ENCODE results near the gene ARMC6.

The ARMC6 gene

DNA sequence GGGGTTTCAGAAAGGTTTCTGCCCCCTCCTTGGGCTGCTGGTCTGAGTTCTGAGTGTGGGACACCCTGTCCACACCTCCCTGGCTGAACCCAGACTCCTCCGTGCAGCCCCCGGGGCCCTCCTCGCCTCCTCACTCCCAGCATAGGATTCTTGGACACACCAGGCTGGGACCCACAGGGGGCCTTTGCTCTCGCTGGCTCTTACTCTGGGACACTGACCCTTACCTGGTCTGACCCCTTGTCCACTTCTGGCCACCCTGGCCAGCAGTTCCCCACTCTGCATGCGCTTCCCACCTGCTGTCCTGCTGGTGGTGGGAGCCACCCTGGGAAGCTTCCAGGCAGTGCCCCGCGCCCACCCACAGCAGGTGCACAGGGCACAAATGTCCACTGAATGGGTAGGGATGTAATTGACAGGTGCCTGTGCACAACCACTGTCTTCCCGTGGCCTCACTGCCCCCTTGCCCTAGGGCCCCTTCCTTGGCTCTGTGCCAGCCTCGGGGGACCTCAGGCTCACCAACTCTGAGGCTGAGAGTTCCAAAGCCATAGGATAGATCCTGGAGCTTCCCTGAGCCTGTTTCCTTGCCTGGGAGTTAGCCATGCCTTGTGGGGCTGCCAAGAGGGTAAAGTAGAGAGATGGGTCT lies 23.4 kb downstream of the ARMC6 start:
- DNase-seq = no peak

DNA sequence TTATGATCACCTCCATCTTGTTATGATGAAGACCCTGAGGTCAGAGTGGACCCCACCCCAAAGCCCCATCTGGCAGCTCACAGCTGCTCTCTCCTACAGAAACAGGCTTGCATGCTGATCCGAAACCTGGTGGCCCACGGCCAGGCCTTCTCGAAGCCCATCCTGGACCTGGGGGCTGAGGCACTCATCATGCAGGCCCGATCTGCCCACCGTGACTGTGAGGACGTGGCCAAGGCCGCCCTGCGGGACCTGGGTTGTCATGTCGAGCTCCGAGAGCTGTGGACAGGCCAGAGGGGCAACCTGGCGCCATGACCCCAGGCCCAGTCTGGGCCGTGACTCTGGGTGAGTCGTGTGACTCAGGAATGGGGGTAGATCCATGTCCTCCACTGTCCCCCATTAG lies 23.9 kb downstream of the ARMC6 start:
- DNase-seq = no peak

DNA sequence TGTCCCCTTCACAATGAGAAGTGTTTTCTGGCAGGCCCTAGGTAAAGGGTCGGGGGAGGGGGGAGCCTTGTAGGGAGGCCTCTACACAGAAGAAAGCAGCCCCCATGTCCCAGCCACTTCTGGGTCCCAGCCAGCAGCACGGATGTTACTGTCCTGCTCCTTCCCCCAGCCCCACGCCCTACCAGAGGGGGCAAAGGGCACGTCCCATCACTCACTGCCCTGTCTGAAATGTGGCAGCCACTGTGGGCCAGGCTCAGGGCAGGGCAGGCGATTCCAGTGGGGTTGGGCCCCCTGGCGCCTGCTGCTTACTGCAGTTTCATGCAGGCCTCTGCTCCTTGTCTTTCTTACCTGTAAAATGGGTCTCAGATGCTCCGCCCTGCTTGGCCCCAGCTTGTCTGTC lies 24.3 kb downstream of the ARMC6 start:
- no peak for DNase-seq

DNA sequence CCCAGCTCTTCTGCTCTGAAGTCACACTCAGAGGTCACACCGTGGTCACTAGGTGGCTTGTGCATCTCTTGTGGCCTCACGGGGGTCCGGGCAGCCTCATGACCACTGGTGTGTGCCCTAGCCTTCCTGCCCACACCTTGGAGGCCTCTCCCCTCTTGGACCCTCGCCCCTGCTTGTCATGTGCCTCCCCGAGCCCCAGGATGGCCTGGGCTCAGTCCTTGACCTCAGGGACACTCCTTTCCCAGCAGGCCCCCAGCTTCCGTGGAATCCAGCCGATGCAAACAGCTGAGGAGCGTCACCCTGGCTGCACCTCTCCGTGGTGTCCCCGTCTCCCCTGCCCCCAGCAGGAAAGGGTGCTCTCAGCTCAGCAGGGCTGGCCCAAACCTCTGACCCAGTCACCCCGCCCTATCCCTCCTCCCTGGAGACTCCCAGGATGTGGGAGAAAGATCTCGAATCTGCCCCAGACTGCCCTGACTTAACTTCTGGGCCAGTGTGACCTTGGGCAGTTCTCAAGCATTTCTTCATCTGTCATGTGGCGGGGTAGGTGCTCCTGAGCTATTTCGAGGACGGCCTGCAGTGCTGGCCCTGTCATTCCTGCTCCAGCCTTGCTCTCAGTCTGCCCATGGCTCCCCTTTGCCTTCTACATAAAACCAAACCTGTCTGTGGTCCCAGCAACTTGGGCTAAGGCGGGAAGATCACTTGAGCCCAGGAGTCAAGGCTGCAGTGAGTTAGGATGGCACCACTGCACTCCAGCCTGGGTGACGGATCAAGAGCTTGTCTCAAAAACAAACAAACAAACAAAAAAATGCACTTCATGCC lies 25.8 kb downstream of the ARMC6 start:
- DNase-seq = no peak

DNA sequence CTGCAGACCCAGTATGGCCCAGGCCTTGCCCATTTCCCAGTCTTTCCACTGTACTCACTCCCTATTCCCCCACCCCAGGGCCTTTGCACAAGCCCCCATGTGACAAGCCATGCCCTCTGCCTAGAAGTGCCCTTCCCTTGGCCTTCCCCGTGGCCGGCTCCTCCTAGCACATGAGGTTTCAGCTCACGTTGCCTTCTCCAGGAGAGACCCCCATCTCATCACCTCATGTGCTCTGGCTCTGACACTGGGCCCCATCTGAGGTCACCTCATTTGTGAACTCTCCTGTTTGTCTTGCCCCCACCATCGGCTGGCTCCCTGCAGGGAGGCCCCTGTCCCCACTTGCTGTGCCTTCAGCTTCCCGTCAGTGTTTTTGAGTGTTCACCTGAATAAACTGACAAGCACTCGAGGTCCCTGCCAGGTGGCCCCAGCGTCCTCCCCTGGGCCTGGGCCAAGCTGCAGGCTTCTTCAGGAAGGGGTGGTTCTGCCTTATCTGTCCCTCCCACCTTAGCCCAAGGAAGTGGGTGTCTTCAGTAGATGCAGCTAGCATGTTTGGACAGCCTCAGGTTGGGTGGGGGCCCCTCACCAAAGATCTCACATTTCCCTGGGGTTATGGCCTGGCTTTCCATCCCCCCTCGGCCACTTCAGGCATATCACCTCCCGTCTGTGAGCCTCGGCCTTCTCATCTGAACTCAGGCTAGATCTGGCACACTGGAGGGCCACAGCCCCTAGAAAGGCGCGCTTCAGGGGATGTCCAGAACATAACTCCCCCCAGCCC lies 26.6 kb downstream of the ARMC6 start:
- peak; percentile 25 for DNase-seq

DNA sequence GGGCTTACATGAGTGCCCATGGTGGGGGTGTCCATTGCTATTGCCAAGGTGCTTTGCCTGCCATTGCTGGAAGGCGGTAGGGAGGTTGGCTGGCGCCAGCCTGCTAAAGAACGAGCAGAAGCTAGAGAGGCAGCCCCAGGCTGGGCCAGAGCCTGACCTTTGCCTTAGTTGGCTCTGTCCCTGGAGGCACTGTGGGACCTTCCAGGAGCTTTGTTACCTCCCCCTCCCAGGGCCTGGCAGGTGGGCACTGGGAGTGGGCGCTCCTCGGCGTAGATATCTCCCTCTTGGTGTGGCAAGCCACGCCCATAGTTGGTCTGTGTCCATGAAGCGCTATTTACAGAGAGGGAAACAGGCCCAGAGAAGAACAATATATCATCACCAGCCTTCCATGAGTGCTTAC lies 28.1 kb downstream of the ARMC6 start:
- peak; percentile 49 for DNase-seq

DNA sequence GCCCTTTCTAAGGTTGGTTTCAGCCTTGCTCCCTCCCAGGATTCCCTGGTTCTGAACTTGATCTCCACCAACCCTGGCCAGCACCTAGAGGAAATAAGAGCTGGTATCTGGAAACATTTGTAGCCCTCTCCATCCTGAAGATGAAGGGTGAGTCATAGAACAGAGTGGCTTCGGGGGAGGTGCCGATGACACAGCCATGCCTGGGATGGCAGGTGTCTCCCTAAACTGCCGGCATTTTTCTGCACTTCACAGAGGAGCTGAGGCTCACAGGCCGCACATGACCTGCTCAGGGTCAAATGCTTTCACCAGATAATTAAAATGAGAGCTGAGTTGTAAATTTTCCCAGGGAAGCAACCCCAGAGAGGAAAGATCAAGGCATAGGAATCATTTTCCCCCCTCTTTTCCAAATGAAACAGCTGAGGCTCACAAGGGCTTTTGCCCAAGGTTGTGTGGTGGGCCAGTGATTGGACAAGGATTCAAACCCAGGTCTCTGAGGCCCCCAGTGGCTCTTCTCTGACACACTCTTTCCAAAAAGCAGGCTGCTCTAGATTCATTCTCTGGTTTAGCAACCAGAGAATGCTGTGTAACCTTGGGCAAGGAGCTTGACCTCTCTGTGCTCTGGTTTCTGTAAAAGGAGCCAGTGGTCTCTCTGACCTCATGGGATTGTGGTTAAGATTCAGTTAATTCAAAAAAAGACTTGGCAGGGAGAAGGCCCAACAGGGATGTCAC lies 29.2 kb downstream of the ARMC6 start:
- DNase-seq = no peak

DNA sequence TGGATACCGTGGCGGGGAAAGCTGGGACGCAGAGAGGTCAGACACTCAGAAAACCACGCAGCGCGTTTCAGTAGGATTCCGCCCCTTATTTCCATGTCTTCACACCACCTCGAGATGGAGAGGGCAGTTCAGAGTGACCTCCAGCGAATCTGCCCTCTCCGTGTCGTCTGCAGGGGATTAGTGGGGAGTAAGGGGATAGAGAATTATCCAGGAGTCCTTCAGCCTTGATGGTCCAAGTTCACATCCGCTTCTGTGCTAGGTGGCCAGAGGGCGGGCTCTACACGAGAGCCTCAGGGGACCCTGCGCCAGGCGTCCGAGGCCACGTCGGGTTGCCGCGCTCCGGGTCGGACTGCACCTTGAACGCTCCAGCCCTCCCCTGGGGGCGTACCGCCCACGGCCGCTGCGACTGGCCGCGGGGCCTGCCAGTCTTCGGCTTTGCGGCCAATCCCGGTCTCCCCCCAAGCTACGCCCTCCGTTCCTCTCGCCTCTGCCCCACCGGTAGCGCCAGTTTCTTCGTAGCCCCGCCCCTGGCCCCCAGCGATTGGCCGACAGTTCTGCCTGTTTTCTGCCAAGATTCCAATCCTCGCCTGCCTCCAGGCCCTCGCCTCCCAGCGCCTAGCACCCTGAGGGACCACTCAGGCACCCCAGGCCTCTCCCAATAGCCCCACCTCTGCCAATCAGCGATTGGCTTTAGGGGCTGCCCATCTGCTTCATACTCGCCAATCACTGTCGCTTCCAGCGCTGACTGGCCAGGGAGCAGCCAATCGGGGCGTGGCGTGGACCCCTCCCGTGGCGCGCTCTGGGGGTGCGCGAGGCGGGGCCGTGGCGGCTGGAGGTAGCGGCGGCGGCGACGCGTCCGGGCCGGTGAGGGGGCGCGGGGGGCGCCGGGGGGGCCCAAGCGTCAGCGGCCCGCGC lies 30.0 kb downstream of the ARMC6 start, which contains the start of gene SLC25A42:
SLC25A42 (plus strand) TSS at position 812 of the 915 bp plus-strand sequence. CDS start 32,131 bp downstream, outside the sequence.
- DNase-seq = peak; percentile 100

DNA sequence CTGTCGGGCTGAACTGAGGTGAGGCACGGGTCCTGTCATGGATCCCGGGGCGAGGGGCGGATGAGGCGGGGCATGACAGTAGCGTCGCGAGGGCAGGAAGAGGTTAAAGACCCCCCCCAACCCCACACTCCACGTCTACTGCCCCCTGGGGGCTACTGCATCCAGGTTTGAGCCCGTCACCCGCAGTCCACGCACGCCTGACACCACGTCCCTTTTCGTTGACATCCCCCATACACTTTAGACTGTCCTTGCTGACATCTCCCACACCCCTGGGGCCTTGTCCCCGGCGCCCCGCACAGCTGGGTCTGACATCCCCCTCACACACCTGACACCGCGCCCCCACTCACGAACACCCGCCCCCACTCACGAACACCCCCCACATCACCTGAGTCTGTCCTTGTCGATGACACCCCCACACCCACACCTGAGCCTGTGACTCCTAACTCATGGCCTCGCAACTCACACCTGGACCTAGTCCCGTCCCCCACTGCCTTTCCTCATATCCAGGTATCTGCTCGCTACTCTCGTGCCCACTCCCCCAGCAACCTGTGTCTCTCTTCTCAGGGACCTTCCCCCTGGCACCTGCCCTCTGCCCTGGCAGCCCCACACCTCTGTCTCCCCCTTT lies 30.8 kb downstream of the ARMC6 start:
- peak; percentile 72 for DNase-seq

DNA sequence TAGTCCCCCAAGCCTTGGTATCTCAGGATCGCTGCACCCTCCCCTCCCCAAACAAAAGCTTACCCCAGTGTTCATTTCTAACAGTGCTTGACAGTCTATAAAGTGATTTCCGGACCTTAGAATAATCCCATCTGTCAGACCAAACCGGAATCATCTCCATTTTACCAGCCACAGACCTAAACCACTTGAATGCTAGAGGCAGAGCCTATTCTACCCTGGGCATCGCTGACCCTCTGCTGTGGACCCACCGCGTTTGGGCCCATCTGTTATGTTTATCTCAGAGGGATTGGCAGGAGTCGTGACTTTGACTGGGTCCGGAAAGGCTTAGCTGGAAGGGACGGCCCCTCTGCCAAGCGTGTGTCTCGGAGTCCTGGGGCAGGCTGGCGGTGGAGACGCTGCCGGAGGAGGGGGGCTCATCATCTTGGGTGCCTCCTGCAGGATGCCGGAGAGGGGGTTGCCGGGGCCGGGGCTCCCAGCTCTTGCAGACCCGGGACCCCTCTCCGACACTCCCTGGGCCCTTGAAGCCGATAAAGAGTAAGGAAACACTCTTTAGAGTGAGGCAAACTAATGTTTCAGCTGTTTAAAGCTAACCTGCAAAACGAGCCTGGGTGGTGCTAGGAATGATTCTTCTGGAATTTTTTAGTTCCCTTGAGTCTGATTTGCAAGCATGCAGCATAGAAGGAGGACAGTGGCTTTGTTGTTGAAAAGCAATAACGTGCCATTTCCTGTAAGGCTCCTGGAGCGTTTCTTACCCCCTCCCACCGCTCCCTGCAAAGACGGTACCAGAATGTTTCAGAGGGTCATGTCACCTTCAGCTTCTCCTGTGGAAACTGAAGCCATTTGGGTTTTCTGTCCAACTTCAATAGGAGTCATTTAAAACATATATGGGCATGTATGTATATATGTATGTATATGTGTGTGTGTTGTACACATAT lies 31.7 kb downstream of the ARMC6 start:
- no peak for DNase-seq

DNA sequence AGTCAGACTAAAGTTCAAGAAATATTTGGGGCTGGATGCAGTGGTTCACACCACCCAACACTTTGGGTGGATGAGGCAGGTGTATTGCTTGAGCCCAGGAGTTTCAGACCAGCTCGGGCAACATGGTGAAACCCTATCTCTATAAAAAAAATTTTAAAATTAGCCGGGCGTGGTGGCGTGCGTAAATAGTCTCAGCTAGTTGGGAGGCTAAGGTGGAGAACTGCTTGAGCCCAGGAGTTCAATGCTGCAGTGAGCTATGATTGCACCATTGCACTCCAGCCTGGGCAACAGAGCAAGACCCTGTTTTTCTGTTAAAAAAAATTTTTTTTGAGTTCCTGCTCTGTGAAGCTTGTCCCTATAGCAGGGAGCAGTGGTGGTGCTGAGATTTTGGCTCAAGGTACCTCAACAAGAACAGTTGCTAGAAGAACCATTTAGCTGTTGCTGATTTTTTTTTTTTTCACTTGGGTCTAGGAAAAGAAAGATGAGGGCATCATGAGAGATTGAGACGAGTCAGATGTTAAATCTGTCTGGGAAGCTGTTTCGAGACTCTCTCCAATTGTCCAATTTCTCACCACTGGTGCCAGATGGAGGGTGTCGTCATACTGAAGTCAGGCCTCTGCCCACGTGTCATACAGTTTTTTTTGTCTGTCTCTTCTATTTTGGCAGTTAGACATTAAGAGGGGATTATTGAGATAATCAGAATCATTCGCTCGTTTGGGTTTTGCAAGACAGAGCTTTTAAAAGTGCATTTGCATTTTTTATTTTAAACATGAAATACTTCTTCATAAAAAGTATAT lies 34.1 kb downstream of the ARMC6 start:
- DNase-seq = no peak

DNA sequence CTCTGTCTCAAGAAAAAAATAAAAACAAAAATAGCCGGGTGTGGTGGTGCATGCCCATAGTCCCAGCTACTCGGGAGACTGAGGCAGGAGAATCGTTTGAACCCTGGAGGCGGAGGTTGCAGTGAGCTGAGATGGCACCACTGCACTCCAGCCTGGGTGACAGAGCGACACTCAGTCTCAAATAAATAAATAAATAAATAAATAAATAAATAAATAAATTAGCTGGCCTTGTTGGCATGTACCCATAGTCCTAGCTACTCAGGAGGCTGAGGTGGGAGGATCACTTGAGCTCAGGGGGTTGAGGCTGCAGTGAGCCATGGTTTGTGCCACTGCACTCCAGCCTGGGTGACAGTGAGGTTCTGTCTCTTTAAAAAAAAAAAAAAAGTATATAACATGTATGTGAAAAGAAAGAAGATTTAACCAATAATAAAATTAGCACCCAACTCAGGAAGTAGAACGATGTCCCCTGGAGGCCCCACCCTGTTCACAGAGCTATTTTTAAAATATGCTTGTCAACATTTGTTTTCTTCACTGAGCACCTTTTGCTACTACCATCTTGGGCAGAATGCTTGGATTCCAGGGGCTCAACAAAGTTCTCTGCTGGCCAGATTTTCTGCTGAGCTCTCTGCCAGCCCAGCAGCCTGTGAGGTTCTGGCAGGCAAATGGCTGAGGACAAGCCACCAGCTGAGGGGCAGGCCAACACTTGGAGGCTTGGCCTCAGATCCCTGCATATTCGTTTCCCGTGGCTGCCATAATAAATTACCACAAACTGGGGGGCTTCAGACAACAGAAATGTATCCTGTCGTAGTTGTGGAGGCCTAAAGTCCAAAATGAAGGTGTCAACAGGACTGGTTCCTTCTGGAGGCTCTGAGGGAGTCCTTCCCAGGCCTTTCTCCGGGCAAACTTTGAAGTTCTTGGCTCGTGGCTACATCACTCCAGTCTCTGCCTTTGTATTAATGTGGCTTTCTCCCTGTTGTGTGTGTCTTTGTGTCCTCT lies 35.6 kb downstream of the ARMC6 start:
- DNase-seq = no peak

DNA sequence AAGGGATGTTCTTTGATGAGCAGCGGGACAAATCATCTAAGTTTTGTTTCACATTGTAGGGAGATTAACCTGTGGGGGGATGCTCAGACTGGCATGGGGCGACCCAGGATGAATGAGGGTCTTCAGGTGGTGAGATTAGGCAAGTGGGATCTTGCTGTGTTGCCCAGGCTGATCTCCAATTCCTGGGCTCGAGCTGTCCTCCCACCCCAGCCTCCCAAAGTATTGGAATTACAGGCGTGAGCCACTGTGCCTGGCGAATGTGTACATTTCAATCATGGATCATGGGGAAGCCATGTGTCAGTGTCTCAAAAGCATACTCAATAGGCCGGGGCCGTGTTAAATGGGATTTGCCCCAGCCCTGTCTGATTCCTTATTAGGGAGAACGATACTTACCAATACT lies 38.5 kb downstream of the ARMC6 start:
- DNase-seq = no peak

DNA sequence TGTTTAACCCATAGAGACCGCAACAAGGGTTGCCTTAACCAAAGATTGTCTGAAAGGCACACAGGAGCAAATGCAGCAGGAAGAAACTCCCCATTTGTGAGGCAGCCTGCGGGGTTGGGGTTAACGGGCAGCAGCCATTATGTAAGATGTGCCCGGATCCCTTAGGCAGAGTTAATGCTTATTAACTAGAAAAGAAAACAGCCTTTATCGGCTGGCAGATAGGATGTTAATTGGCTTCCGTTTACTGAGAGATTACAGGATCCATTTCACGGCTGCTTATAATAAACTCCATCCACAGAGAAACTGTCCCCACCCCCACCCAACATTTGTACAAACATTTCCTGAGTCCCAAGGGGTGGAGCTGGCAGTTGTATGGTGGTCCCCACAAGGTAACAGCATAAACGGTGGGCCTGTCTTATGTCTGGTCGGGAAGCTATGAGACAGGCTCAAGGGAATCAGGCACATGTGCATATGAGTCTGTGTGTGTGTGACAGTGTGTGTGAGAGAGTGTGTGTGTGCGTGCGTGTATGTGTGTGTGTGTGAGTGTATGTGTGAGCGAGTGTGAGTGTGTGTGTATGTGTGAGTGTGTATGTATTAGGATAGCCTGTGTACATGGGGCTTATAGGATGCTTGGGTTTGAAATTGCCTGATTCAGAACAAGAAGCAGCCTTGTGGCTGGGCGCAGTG lies 40.9 kb downstream of the ARMC6 start:
- no peak for DNase-seq

DNA sequence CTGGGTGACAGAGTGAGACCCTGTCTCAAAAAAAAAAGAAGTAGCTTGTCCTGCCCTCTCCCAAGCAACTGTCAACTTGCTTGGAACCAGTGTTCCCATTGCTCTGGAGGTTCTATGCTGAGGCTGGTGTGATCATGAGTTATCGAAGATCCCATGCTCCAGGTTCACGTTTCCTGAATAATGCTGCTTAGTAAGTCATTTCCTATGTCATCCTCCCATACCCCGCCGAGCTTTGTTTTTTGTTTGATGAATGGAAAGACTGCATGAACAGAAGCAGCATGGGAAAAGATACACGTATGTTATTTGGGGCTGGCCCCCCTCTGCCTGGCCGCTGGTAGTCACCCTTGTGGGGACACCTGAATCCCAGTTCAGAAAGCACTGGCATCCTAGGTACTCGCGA lies 41.7 kb downstream of the ARMC6 start:
- no peak for DNase-seq

DNA sequence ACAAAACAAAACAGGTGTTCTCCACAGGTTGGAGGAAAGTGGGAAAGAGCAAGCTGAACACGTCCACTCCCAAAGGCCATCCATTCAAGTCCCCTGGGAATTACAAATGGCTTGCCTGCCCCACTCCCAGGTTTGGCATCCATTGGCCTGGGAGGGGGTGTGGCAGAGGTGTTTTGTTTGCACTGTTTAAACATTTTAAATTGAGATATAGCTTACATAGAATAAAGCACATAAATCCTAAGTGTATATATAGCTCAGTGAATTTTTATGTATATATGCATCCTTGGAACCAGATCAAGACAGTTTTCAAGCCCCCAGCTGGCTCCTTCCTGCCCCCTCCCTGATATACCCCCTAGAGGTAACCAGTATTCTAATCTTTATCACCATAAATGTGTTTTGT lies 43.1 kb downstream of the ARMC6 start:
- no peak for DNase-seq

DNA sequence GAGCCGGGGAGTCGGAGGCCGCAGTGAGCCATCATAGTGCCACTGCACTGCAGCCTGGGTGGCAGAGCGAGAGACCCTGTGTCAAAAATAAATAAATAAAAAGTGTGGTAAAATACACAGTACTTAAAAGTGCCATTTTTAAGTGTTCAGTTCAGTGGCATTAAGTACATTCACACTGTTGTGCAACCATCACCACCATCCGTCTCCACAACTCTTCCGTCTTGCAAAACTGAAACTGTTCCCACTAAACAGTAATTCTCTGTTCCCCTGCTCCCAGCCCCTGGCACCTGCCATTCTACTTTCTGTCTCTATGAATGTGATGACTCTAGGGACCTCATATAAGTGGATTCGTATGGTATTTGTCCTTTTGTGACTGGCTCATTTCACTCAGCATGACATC lies 43.7 kb downstream of the ARMC6 start:
- DNase-seq = no peak

Measured in NCI-H1092 (cell line).